NOMO-1 treated with DMSO at 0.1 percent for 48 hours (cell line): Measurements from ENCODE around the gene PEX10.

Source experiments
- DNase-seq: peaks from one replicate; lab custom pipeline; 2025; ENCODE audit not compliant: unreplicated experiment; lab: John Stamatoyannopoulos, UW

Gene PEX10

DNA sequence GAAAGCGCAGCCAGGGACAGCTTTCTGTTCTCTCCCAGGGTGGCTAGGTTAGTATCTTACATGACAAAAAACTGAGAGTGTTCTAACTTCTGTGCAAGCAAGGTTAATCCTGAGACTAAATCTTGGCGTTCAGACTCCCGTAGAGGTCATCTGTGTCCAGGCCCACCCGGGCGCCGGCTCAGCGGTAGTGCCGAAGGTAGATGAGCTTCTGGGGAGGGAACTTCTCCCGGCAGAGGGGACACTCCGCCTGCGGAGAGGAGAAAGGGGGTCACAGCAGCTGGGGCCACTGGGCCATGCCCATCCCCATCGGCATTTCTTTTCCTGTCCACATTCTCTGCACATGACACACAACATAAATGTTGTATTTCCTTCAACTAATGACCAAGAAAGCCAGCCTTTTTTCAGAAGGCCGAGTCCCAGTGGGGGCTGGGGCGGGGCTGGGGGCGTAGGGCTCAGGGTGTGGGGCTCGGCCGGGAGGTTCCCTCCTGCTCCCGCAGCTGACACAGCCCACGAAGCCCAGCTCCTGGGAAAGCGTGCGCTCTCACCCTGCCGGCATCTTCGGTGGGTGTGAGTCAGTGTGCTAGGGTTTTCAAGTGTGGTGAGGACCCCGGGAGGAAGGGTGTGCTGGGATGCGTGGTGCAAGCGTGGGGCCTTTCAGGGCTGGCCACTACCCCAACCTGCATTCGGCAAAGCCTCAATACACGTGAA lies 6.6 kb downstream of the PEX10 start:
- no peak for DNase-seq

DNA sequence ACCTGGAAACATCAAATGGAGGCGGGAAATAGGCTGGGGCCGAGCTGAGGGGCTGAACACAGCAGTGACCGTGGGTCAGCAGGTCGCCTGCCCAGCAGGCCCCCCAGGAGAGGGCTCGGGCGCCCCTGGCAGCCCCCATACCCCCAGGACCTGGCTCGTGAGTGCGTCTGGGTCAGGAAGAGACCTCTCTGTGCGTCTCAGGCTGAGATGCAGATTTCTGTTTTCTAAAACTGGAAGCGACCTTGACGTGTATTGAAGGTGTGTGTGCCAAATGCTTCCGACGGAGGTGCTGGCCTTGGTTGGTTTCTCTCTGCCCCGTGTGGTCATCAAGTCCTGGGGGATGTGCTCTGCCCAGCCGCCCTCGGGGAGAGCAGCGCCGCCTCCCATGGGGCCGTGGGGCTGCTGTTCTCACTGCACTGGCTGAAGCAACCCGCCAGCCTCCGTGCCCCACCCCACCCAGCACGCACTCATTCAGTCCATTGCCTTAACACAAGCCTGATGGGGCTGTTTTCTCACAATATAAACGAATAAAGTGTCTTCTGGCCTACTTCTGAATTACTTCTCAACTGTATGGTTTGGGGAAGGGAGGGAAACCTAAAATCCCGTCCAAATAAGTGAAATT lies 7.4 kb downstream of the PEX10 start:
- DNase-seq = no peak

DNA sequence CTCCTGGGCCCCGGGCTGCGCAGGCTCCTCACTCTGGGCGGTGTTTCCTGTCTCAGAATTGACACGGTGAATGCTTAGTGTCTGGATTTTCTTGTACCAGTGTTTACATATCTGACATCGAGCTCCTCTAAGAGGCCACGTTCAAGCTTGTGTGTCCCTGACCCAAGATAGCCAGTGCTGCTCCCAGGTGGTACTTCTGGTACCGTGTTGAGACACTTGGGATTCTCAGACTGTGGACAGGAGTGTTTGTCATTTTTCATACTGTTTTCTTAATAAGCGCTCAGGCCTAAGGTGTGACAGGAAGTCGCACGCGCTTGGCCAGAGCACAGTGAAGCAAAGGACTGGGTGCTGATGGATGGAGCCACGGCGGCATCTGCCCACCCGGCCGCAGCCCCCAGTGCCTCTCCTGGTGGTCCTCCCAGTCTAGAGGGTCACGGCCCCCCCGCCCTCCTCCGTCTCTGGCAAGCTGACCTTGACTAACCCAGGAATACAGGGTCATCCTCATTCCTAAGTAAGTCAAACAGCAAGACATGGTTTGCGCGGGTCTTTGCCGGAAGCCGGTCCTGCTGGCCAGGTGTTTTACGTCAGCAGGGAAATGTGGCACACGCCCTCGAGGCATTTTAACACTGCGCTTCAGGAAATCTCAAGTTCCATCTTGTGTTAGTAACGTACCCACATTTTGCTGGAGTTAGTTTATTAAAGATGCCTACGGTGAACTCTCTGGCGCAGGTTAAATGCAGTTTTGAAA lies 8.0 kb downstream of the PEX10 start:
- DNase-seq = no peak

DNA sequence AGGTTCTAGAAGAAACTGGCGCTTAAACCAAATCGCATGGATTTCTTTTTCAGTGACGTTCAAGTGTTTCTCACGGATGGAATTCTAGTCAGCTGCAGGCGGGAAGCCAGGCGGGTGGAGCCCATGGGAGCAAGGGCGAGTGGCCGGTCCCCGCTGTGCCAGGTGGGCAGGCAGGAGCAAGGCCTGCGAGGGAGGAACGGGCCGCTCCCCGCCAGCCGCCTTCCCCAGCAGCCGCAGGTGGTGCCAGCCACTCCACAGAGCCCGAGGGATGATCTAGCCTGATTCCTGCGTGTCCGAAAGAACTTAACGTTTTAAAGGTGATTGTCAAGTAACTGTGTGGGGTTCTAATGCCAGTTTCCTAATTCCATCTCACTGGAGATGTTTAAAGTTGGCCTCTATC lies 9.1 kb downstream of the PEX10 start:
- DNase-seq = no peak

DNA sequence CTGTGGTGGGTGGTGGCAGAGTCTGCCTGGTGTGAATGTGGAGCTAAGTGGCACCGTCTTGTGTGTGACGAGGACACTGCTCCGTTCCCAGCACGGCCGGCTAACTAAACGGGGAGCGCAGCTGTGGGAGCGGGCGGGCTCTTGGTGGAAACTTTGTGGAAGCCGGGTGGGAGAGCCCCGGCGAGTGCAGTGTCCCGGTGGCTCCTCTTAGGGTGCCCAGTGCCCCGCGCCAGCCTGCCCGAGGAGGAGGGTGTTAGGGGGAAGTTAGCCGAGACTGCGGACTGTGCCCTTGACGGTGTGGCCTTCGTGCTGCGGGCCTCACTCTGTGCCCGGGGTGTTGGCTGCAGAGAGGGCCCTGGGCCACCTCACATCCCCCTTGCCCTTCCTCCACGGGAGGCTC lies 9.9 kb downstream of the PEX10 start:
- no peak for DNase-seq

DNA sequence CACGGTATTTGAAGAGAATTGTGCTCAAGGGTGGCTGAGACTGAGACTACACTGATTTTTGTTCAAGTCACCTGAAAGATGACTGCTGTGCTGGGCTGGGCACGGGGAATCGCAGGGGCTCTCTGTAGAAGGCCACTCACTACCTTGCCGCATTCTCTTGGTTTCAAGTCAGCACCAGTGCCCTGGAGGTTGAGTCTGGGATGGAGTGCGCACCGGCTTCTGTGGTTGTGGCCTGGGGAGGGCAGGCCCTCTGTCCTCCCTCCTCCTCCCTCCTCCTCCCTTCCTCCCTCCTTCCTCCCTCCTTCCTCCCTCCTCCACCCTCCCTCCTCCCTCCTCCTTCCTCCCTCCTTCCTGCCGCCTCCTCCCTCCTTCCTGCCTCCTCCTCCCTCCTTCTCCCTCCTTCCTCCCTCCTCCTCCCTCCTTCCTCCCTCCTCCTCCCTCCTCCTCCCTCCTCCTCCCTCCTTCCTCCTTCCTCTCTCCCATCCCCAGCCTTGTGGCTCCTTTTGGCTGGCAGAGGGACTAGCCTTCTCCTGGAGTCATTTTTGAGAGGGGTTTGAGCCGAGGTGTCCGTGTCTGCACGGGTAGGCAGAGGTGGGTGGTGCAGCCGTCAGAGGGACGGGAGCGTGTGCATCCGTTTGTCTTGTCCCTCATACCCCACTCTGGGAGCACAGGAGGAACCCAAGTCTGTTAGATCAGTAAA lies 11.3 kb downstream of the PEX10 start:
- no peak for DNase-seq

DNA sequence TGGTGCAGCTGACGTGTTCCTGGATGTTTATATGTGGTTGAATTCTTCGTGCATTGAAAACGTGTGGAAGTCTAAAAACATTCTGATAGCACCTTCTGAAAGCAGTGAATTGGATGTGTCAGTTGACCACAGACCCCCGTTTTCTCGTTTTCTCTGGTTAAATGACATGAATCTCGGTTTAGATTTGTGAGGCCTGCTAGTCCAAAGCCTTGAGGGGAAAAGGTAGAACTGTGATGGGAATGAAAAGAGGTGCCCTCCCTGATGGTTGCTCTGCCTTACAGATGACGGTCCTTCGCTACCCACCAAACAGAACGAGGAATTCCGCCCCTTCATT lies 11.8 kb downstream of the PEX10 start:
- DNase-seq = no peak

DNA sequence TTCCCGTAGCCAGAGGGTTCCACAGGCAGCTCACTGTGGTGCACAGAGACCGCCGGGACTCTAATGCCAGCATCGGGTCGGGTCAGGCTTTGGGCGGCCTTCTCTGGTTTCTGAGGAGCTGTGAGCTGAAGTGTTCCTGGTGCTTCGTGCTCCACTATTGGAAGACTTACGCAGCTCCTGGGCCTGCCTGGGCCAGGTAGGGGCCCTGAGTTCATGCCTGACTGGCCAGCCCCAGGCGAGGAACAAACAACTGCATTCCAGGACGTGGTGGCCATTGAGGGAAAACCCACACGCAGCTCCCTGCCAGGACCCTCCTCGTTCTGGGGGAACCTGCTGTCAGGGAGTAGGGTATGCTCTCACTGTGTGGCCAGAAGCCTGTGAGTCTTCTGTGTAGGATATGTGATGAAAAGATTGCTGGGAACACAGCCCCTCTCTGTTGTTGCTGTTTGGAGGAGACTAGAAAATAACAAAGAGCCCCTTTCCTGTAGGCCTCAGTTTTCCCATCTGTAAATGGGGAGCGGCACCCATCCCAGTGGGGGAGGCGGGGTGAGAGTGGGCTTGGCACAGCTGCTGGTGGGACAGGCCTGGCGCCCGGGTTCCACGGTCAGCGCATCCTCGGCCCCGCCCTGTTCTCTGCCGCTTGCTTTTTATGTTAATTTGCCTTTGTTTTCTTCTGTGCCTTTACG lies 12.3 kb downstream of the PEX10 start:
- no peak for DNase-seq

DNA sequence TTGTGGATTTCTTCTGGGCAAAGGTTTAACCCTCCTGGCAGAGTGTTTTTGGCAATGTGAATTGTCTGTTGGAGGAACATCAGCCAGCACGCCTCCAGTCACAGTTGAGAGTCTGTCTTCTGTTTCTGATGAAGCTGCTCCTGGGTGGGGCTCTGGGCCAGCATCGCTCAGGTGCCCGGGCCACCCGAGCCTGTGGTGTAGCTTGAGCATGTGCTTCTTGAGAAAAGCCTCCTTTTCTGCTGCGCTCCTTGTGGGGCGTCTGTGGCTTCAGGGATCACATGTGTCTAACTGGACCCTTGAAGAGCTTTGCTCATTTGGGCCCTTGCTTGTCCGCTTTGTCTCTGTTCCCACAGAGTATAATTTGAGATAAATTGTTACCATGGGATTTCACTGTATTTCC lies 13.5 kb downstream of the PEX10 start:
- DNase-seq = no peak

DNA sequence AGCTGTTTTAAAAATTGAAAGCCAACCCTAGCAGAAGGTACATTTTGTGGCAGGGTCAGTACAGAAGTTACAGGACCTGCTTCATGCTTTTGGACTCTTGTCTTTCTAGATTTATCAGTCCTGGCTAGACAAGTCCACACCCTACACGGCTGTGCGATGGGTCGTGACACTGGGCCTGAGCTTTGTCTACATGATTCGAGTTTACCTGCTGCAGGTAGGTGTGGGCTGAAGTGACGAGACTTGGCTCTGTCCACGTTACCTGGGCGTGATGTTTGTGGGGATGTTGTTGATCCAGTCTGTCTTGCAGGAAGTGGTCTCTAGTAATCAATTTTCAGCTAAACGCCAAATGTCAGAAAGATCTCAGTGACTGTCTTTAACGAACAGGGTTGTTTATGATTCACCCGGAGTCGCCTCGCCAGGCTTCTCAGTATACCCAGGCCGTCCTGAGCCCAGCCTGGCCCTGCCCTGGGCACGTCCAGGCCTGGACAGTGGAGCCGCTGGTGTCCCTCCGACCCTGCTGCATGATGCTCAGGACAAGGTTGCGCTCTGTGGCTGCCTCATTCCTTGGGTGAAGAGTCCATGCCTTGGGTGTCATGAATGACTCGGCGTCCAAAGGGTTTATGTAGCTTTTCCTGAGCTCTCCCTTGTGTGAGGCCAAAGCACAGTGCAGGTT lies 15.2 kb downstream of the PEX10 start:
- no peak for DNase-seq

DNA sequence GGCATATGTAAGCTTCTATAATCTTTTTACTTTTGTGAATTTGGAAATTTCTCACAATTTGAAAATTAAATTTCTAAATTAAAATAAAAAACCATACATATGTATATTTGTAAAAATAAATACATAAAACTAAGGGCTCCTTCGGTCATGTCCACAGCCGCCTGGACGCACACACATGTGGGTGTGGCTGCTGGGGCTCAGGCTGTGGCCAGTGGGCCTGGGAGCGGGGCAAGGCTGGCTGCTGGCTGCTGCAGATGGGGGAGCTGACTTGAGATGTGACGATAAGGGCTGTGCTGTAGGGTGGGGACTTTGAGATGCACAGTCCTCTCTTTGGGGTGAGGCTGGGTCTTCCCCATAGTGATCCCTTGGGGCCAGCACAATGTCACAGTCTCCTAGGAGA lies 15.9 kb downstream of the PEX10 start:
- no peak for DNase-seq

DNA sequence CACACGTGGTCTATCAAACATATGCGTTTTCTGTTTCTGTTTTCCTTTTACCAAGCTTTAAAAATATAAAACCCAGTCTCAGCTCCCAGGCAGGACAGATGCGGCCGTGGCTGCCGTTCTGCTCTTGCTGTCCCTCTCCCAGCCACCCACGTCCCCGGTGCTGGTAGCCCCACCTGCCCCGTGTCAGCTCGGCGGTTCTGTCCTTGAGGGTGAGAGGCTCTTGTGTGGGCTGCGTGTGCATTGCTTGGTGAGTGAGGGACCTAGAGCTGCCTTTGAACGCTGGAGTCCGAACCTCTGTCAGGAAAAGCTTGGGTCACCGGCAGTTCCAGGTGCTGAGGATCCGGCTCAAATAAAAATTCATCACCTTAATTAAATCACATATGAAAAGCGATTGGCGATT lies 16.3 kb downstream of the PEX10 start:
- no peak for DNase-seq

DNA sequence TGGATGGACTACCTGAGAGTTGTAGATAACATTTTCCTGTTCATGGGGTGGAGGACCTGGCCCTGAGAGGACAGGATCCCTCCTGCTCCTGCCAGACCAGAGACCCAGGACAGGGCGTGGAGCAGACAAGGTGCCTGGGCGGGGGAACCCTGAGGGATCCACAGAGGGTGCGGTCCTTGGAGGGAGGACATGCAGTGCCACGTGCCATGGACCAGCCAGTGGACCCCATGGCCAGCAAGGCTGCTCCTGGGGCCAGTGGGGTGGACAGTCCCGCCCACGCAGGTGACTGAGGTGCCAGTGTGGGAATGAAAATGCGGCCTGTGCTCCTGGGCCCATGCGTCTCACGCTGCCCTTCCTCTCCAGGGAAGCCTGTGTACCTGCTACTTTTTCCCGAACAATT lies 17.1 kb downstream of the PEX10 start:
- no peak for DNase-seq

DNA sequence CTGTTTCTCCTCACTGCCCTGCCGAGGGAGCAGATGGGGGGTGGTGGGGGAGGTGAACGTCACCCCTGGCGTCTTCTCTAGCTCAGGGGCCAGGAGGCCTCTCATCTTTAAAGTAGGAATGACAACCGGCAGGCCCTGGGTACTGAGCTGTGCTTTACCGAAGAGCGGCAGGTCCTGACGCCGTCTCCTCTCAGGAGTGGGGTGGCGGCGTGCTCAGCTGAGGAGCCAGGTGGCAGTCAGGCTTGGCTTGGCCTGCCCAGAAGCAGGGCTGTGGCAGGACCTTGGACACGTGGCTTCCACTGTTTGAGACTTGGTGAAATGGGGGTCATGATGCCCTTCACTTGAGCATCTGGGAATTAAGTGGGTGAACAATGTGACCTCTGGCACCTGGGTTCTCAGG lies 17.6 kb downstream of the PEX10 start:
- no peak for DNase-seq

DNA sequence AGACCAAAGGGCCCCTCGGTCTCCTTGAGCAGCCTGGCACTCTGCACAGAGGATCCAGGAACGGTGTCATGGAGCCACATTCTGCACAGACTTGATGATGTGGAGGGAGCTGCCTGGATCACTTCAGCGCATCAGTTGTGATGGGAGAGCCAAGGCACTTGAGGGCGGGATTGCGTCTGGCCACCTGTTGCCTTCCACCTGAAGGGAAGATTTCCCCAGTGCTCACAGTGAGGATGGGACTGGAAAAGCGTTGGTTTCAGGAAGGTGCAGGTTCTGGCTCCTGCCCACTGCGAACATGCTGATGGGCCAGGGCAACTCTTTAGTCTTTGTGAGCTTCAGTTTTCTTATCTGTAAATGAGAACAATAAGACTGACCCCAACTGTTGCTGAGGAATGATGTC lies 18.1 kb downstream of the PEX10 start:
- DNase-seq = no peak

DNA sequence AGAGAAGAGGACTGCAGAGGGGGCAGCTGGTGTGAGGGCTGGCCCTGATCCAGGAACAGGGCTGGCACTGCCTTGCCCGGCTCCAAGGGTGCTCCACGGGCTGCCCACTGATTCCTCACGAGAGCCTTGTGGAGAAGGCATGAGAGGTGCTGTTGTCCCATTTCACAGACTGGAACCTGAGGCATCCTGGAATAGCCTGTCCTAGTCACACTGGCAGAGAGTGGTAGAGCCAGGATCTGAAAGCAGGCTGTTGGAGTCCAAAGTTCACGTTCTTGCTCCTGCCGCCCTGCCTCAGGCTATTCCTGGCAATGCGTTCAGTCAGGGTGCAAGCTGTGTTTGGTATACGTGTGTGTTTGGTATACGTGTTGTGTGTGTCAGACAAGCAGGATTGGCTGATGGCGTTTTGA lies 18.9 kb downstream of the PEX10 start:
- DNase-seq = no peak

DNA sequence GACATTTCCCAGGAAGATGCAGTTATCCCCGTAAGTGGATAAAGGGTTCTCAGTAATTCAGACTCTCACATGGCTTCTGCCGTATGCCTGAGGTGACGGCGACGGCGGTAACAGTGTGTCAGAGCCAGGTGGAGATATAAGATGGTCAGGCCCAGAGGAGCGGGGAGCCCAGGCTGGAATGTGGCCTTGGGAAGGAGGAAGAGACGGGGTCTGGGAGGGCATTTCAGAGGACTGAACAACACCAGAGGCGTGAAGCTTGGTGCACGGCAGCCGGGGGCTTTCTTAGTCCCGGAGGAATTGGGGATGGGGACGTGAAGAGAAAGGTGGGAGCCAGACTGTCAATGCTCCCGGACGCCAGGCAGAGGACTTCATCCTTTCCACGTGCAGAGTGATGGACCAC lies 19.7 kb downstream of the PEX10 start:
- DNase-seq = no peak

DNA sequence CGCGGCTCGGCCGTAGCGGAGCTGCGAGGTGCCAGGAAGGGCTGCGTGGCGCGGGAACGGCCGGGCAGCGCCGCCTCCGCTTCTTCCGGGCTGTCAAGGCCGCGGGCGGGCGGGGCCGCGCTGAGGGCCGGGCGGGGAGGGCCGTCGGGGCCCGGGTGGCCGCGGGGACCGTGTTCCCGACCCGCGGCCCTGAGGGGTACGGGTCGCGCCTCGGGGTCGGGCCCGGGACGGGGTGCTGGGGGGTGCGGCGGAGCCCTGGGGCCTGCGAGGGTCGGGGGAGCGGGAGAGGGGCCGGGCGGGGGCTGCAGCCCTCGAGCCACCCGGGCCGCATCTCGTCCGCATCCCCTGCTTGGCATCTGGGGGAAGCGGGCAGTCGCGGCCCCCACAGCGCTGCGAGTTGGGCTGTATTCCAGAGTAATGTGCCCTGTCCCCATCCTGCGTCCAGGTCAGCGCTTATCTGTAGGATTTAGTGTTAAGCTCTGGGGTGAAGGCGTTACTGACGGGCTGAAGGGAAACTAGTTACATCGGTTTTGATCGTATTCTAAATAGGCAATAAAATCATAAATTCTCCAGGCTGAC lies 20.3 kb downstream of the PEX10 start:
- DNase-seq = no peak

DNA sequence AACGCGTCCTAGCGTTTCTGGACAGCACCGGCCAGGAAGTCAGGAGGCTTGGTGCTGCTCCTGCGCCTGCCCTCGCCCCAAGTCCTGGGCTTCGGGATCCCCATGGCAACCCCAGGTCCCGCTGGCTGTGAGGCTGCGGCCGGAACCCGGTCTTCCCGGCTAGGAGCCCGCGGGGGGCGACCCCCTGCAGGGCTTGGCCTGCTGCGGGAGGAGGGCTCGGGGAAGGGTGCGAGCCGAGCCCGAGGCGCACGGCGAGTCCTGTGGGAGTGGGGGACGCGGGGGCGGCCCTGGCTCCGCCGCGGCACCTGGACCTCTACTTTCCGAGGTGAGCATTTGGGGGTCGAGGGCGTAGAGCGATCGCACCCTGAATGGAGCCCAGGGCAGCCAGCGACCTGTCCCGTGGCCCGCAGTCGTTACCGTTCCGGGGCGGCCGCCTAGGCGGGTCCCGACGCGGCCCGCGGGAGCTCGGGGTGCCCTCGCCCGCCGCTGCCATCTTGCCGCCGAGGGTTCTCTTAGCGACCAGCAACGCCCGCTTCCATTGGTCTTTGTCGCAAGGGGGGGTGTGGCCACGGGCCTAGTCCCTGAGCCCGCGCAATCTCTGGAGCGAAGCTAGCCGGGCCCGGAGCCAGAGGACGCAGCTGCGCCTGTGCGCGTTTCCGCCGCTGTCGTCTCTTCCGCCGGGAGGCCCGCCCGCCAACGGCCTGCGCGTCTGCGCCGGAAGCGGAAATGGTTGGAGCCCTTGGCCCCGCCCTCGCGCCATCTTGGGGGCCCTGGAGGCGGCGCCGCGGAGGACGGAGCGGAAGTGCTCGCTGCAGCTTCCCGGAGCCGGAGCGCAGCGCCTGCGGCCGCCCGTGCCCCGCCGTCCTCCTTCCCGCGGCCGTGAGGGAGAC lies 21.1 kb downstream of the PEX10 start, which contains the start of the genes MORN1 and RER1:
TSS of gene MORN1 (minus strand) at position 514 of the 890 bp plus-strand sequence. CDS start at position 493, 21 bp downstream.
TSS of gene RER1 (plus strand) at position 801 of the 890 bp plus-strand sequence. CDS start 3,950 bp downstream, outside the sequence.
- DNase-seq = peak; percentile 98
